GM19455 (cell line): ENCODE results near the gene MAP1B.

Source experiments
- ATAC-seq: cut with Tn5 transposase; IDR thresholded peaks from one replicate; pipeline ENCODE4 v1.9.1; 2021; ENCODE audit not compliant: unreplicated experiment

Gene MAP1B

DNA sequence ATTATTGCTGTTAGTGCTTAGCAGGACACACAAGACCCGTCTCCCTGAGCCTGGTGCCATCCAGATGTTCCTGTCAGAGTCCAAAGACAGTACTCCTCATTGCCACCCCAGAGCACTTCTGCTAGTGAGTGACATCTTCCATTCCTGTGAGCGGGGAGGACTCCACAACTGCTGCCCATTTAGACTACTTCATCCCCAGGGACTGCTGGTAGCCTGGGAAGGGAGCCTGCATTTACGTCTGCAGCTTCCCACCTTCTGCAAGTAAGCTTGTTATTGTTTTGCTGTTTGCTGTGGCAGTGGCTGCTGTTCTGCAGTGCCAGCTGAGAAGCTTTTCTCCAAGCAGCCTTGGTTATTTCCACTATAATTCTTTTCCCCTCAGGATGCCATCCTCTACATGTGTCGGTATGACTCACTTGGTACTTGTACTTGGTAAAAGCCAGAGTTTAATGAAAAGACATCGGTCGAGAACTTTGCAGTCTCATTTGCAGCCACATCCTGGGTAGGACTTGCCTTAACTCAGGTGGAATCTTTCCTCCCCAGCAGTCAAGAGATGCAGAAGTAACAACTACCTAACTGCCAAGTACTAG, 10.6 kb upstream of the MAP1B start:
- no peak for ATAC-seq

DNA sequence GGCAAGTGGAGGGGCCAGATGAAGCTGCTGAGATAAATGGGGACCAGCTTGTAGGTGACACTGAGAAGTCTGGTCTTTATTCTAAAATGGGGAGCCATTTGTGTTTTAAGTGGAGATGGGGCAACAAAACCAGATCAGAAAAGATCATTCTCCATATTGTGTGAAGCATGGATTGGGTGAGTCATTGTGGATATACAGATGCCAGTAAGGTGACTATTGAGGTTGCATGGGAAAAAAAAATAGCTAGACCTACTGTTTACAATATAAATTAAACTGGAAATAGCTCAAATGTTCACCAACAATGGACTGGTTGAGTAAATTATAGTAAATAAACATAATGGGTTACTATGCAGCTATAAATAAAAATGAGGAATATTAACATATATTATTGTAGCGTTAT, 5.4 kb upstream of the MAP1B start:
- no peak for ATAC-seq

DNA sequence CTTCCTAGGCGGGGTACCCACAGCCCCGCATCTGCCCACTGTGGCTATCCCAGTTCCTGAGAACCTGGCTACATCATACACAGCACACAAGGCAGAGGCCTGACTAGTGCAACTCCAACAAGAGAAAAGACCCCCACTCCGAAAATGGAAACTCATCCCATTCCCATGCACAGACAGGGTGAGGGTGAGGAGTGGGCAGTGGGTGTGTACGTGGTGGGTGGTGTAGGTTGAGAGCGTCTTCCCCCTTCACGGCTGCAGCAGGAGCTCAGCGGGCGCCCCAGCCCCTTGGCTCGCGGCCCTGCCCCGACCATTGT, 501 bp upstream of the MAP1B start:
- no peak for ATAC-seq

DNA sequence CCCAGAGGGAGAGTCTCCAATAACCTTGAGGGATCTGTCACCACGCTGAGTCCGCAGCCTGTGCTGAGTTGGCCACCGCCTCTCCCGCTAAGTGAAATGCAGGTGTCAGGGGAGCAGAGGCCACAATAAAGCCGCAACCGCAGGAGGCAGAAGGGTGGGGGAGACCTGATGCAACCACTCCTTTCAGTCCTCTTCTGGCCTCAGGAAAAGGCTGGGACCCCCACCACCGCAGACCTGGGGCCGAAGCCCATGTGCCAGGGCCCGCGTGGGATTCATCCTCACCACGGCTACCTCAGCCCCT, 576 bp downstream of the MAP1B start:
- ATAC-seq = no peak

DNA sequence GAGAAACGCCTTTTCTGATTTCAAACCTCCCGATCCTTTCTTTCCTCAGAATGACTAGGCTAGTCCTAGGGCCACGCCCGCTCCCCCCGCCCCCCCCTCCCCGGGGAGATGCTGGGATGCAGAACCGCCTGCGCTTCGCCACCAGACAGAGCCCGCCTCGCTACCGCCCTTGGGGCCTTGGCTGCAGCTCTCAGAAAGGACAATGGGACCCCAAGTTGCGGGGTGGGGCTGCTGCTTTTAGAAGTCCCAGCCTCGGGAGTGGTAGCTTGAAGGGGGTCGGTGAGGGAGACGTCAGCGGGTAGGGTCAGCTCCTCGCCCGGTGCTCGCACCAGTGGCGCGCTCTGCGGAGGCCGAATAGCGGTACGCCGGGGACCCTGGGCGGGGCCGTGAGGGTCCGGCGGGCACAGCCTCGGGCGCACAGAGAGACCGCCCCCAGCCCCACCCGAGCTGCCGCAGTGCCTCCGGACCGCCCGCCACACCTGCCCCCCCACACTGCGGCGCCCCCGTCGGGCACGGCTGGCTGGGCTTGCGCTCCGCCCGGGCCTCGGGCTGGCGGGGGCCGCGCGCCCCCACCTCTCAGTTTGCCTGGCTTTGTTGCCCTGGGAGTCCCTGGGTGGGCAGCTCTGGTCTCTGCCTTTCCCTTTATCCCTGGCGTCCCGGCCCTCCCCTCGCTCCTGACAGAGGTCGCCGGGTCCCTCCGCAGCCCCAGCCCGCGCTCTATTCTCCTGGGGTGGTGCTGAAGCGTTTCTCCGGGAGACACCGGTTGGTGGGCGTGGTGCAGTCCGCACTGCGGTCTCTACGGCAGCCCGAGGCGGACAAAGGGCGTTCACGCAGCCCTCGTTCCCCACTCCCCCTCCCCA, 1.2 kb downstream of the MAP1B start:
- no peak for ATAC-seq

DNA sequence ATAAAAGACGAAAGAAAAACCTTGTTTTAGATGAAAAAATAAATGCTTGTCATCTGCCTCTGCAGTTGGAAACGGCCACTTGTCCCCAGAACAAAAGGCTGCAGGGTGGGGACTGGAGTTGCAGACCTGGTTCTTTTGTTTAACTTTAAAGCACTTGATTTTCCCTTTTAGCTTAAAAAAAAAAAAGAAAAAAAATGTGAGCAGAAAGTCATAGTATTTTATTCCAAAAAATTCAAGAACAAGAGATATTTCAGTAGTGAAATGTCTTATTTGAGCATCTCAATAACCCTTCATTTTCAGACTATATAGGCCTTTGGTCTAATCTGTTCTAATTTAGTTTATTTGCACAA, 1.8 kb downstream of the MAP1B start:
- no peak for ATAC-seq

DNA sequence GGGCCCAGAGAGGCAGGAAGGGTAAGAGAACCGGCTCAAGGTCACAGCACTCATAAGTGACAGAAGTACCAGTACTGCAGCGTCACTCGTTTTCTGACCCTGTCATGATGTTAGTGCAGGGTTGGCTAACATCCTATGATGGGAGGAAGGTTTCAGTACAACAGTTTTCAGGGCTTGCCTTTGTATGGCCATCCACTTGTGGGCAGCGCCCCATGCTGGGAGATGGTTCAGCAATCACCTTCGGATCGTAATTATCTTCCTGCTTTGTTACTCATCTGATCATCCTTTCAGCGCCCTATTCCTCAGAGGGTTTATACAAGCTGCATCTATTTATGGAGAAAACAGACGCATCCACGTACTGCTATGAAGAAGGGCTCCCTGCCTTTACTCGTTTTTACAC, 2.4 kb downstream of the MAP1B start:
- ATAC-seq = no peak

DNA sequence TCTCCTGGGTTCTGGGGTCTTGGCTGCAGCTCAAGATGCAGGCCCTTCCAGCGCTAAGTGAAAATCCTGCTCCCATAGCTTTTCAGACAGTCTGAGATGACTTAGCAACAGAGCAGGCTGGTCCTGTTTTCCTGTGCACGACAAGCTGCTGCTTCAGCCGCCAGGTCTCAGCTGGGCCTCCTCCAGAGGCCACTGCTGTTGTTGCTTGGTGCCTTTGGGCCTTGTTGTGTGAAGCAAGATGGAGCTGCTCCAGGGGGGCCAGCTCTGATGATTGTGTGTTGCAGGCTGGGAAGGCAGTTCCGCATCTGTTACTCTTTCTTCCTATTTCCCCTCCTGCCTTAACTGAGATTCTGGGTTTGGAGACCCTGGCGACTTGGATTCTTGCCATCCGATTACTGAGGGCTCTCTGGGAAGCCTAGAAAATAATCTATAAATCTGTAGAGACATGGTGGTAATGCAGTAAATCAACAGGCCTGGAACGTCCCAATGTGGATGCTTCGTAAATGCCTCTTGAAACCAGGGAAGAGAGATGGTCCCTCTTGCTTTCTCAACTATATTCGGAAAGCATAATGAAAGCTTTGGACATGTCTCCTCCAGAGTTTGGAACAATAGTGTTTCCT, 3.2 kb downstream of the MAP1B start:
- no peak for ATAC-seq

DNA sequence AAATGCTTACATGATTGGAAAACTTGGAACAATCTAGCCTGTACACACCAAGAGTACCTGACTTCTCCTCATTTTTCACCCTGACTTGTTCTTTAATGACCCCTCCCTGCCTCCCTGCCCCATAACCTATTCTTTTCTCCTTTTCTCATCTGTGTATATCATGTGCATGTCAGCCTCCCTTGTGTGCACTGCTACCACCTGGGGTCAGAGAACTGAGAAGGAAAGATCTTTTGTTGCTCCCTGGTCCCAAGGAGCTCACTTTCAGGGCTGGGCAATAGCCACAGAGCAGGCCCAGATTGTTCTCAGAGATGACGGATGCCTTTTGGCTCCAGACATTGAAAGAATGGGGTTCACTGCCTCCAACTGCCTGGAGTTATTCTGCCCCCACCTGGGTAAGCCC, 5.1 kb downstream of the MAP1B start:
- no peak for ATAC-seq

DNA sequence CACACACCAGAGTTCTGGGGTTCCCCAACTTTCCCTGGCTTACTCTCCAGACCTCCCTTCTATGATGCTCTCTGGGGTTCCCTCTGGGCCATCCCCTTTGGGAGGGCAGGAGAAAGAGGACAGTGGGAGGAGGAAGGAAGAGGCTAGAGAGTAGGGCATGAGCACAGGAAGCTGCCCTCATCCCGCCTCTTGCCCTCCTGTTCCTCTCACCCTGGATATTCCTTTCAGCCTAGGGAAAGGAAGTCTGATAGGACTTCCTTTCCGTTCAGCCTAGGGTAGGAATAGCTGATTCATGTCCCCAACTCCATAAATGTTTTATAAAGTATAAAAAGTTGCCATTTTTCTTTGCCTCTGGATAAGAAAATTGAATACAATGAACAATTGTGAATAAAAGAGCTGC, 7.4 kb downstream of the MAP1B start:
- no peak for ATAC-seq

DNA sequence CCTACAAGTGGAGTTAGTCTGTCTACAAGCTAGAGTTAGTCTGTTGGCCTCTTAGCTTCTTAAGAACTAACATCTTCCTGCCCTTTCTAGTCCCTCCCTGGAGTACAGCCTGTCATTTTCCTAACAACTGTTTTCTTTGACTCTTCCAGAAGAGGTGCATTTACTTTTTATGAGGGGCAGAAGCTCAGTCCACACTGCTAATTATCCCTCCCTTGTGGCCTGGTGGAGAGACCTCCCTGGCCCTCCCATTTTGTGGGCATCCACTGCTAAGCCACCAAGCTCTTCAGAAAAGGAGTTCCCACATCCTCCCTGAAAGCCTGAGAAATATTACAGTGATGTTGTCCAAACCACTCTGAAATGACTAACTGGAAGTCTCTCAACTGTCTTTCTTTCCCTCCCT, 8.0 kb downstream of the MAP1B start:
- ATAC-seq = no peak

DNA sequence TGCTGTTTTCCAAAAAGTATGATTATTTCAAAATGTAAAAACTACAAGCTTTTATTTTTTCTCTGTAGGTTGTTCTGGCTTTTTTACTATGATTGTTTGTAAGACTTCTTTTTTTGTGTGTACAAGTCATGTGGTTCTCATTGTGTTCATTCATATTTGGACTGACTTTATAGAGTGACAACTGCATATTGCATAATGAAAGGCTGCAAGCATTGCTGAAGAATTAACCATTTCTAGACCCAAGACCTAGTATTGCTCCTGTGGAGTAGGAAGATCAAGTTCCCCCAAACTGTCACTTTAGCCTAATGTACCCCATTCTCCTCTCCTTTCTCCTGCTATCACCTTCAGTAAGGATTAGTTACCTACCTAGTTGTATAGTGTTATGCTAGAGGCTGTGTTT, 10.0 kb downstream of the MAP1B start:
- ATAC-seq = no peak

DNA sequence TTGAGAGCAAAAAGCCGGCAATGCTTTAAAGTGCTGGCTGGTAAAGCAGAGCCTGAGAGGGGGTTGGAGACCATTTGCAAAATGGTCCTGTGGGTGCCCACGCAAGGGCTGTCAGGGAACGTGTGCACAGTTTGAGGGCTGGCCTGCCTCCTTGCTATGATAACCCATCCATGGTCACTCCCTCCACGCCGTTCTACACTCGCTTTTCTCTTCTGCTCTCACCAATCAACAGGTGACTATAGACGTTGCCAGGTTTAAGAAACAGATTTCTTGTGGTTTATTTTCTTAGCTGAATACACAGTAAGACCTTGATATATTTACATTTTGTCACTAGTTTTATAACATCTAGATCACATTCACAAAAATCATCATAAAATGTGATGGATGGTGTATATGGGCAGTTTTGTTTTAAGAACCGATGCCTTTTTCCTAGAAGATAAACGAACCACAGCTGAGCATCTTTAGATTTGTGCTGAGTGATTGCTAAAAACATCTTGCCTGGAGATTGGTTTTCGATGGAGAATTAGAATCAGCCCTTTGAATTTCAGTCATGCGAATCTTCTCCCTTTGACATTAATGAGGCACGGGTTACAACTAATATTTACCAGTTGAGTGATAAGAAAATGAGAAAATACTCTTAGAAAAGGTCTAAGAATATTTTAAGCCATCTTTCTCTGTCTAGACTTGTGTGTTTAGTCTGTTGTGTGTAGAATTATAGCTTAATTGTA, 13.9 kb downstream of the MAP1B start:
- no peak for ATAC-seq

DNA sequence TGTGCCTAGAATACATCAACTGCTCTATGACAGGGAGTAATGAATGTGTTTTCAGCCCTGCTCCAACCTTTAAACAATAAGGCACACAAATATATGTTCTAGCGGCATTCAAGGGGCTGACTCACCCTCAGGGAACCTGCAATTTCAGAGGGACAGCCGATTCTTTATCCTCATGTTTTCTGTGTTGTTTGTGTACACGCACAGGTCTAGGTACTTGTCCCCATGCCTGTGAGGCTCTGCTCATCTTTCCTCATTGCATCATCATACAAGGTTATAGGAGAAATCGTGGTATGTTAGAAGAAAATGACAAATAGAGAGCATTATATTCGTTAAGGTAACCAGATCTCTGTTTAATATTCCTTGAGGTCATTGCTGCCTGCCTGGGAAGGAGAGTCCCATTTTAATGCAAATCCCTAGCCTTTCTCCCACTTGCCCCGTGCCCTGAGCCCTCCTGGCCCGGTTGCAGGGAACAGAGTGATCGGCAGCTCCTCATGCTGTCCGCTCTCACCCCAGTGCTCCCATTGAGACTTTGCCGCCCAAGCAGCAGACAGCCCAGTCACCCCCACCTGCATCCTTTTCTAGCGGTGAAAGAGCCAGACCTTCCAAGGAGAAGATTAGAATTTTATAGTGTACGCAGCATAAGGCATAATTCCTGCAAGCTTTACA, 14.6 kb downstream of the MAP1B start:
- ATAC-seq = no peak

DNA sequence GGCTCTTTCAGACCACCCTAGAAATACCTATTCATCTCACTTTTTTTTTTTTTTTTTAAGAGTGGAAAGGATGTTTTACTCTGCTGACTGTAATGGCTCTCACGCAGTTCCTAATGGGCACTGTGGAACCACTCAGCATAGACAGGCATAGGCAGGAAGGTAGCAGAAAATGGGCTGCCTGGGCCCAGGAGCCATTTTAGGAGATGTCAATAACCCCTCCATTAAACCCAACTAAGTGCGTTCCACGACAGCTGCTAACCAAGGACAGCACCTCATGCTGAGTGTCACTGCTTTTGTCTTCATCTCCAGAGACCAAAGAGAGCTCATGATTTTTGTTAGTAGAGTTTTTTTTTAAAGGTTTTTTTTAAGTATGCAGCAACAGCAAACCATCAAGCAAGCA, 15.3 kb downstream of the MAP1B start:
- ATAC-seq = no peak

DNA sequence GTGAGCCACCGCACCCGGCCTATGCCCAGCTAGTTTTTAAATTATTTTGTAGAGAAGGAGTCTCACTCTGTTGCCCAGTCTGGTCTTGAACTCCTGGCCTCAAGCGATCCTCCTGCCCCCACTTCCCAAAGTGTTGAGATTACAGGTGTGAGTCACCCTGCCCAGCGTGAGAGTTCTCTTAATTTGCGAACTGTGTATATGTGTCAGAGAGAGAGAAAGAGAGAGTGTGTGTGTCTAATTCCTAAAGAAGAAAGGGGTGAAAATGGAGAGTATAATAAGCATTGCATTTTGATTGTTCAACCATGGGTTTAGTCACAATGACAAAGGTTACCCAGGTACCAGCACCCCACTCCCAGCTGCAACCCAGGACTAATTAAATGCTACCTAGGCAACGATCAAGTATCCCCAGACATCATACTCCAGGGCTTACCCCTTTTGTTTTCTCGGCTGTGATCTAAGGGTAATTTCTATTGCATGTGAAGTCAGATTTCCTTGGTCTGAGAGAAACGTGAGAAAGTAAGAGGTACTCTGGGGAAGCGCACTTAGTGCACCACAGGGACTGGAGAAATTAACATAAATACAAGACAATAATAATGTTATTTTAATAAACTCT, 16.6 kb downstream of the MAP1B start:
- no peak for ATAC-seq

DNA sequence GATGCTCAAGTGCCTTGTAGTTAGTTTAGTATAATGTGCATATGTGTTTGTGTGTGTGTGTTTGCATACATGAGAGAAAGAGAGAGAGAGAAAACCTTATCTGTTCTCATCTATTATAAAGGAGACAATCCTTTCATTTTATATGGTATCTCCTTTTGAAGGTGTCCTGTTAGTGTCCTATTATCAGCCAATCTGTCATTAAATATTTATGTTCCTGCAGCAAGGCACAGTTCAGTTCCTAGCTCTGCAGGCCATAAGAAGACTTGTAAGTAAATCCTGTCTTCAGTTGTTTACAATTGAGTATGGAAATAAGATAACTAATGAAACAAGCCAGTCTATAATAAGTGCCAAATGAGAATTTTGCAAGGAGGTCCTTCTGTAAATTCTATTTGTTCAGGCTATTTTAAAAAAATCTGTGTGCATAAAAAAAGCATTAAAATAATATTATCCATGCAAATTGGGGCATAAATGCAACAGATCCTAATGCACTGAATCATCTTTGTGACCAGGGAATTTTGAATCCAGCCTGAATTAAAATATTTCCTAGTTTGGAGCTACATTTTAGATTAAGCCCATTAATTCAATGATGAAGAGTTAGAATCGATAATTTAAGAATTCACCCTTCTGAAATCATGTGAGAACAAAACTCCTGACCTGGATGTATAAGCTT, 18.1 kb downstream of the MAP1B start:
- no peak for ATAC-seq

DNA sequence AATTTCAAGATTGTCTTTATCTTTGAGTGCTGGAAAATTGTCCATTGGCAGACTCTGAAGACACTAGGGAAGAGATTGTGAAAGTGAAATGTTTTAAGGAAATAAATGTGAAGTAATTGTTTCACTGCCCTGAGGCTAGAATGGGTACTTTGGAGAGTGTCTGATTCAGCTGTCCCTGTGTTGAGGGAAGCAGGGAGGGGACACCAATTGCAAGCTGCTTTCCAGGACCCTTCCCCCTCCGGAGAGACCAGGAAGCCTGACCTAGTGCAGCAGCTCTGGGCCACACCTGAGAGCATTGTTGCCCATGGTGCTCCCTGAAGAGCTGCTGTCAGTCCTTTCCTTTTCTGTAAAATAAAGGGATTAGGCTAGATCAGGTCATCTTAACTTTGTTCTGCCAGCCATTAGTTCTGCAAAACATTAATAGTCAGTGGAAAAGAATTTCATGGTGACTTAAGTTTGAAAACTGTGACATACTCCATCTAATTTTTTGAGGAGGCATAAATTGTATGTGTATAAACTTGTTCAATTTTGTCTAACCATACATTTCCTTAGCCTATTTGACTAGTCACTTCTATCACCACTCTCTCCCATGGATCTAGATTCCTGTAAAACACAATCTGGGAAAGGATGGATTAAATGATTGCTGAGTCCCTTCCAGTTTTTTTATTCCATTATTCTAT, 18.8 kb downstream of the MAP1B start:
- ATAC-seq = no peak

DNA sequence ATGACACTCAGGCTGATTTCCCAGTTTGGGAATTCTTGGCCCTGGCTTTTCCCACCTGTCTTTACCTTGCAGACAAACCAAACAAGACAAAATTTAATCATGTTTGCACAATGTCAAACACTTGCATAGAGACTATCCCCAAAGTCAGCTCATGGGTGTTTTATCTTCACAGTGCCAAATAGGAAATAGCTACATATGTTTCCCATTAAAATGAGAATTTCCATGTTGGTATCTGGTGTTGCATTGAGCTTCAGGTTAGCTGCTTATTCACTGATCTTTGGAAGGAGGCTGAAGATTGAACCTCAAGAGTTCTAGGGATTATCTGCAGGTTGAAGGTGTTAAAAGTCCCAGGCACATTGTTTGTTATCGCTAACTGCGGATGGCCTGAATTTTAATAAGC, 19.5 kb downstream of the MAP1B start:
- ATAC-seq = no peak

DNA sequence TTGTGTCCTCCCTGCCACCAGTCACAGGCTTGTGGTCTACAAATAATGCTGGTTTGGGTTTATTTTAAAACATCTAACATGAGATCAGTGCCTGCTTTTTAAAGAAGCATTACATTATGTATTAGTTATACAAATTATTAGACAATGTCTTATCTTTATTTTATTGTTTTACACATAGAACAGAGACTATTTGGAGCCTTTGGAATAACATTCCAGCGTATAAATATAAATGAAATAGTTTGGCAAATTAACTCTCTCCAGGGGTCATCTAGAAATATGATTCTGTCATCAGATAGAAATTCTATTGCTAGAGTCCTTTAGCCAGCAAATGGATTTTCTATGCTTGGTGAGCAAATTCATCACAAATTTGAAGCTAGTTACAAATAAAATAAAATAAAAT, 22.4 kb downstream of the MAP1B start:
- no peak for ATAC-seq
